Thoracic aorta (tissue), 2 donors: ENCODE measurements around the gene PLET1. TPM values are rescaled to one million over a fixed set of nuclear protein-coding genes. Genes with fewer than 3 reads are reported as not detected.

Source experiments
- ATAC-seq: fragments of 150-250 bp; one replicate; pipeline ENCODE4 v1.8.0; 2017; ENCODE audit warnings: low read depth; ENCODE audit not compliant: insufficient number of reproducible peaks, low FRiP score
- DNase-seq: peaks from one replicate; pipeline ENCODE4 v3.0.0-alpha.2; 2020; ENCODE audit warnings: low spot score
- H3K27ac ChIP-seq, 2 donors: fragments of 200-600 bp; sonication (generic); 1 replicate in 1 of 2; 2 replicates in 1 of 2; pipeline ENCODE4 v1.5.1; 2016; ENCODE audit warnings: mild to moderate bottlenecking in 2 of 2, moderate library complexity in 2 of 2
- H3K27me3 ChIP-seq: fragments of 200-600 bp; sonication (generic); replicated peaks from 2 replicates; pipeline ENCODE4 v1.6.0; 2016; ENCODE audit warnings: mild to moderate bottlenecking; ENCODE audit not compliant: insufficient read depth
- H3K36me3 ChIP-seq: fragments of 200-600 bp; sonication (generic); one replicate; pipeline ENCODE4 v1.5.1; 2016
- H3K4me1 ChIP-seq, 2 donors: fragments of 200-600 bp; sonication (generic); 1 replicate in 1 of 2; 2 replicates in 1 of 2; pipeline versions ENCODE4 v1.5.1 to v1.6.0; 2016; ENCODE audit warnings: low read depth in 2 of 2, mild to moderate bottlenecking in 1 of 2; ENCODE audit not compliant: control insufficient read depth in 1 of 2
- H3K4me3 ChIP-seq: fragments of 200-600 bp; sonication (generic); 2 replicates; pipeline ENCODE4 v1.5.1; 2016; ENCODE audit warnings: mild to moderate bottlenecking
- H3K9me3 ChIP-seq: fragments of 200-600 bp; sonication (generic); 2 replicates; pipeline ENCODE4 v1.5.1; 2016
- CTCF ChIP-seq: fragments of 200-600 bp; sonication (generic); IDR thresholded peaks from one replicate; pipeline ENCODE4 v1.5.1; 2019; ENCODE audit warnings: antibody characterized with exemption
- total RNA-seq, 2 donors: library from RNA; depleted of rRNA; stranded (reverse); fragments of >200 nt; gene quantifications; one replicate each; pipeline versions ENCODE4 v1.1.0 to v1.2.3, GENCODE V29; 2016

PLET1 gene
- total RNA-seq, 2 donors from 2014 or later = not detected

- no peak for DNase-seq
- ATAC-seq = no peak
- Histone ChIP-seq H3K36me3 (peaks cover 14% of the 10 kb centered on the region), H3K4me3 (no peak overlapping the region), H3K9me3 (no peaks in the 10 kb centered on the region), H3K27me3 (no peaks in the 10 kb centered on the region), H3K4me1 (peaks cover 9 to 17% of the 10 kb centered on the region in 2 donors), H3K27ac (no peak overlapping the region)
- TF ChIP-seq CTCF = no peak
Measured at GRCh38 chr11:112231952-112232351, 28.7 kb downstream of the PLET1 start.

- TF ChIP-seq CTCF = no peak
- H3K4me3 ChIP-seq = no peak overlapping the region
- DNase-seq (no peak), ATAC-seq (no peak)
- peaks cover 4% of the 10 kb centered on the region for H3K36me3 ChIP-seq
- H3K9me3 ChIP-seq = no peaks in the 10 kb centered on the region
- H3K4me1 ChIP-seq = peaks cover 9 to 25% of the 10 kb centered on the region in 2 donors
- no peaks in the 10 kb centered on the region for H3K27me3 ChIP-seq
- H3K27ac ChIP-seq = no peak overlapping the region
Measured at GRCh38 chr11:112229746-112230433, 30.8 kb downstream of the PLET1 start.

GRCh38 chr11:112229159-112229558 is 31.5 kb downstream of the PLET1 start:
- Histone ChIP-seq H3K27me3 (no peaks in the 10 kb centered on the region), H3K36me3 (peaks cover 4% of the 10 kb centered on the region), H3K4me3 (no peak overlapping the region), H3K9me3 (no peaks in the 10 kb centered on the region), H3K4me1 (peaks cover 9 to 25% of the 10 kb centered on the region in 2 donors), H3K27ac (no peak overlapping the region)
- TF ChIP-seq CTCF = no peak
- DNase-seq (no peak), ATAC-seq (no peak)

- no peak for TF ChIP-seq CTCF
- Histone ChIP-seq H3K9me3 (no peaks in the 10 kb centered on the region), H3K4me1 (peaks cover 9 to 25% of the 10 kb centered on the region in 2 donors), H3K27ac (no peak overlapping the region), H3K27me3 (no peaks in the 10 kb centered on the region), H3K4me3 (no peak overlapping the region), H3K36me3 (peaks cover 4% of the 10 kb centered on the region)
- no peak for DNase-seq
- ATAC-seq = no peak
Measured at GRCh38 chr11:112228706-112229105, 32.0 kb downstream of the PLET1 start.

- no peak for TF ChIP-seq CTCF
- Histone ChIP-seq H3K4me1 (peaks cover 9 to 25% of the 10 kb centered on the region in 2 donors), H3K27me3 (no peaks in the 10 kb centered on the region), H3K36me3 (peaks cover 4% of the 10 kb centered on the region), H3K27ac (peak overlapping the region; percentile 99 to 100), H3K9me3 (no peaks in the 10 kb centered on the region), H3K4me3 (peak overlapping the region; percentile 80)
- DNase-seq (no peak), ATAC-seq (no peak)
Measured at GRCh38 chr11:112227471-112227870, 33.2 kb downstream of the PLET1 start.
